NCI-H774 (cell line): ENCODE data around the gene FOXQ1.
"Not testable (repeated sequence)": the region's sequence is repeated elsewhere in the genome, so short reads cannot be mapped to it uniquely, and the experiment has no call there.

Experiments
- DNase-seq: peaks from one replicate; lab custom pipeline; 2025; lab: John Stamatoyannopoulos, UW

The FOXQ1 gene

DNA sequence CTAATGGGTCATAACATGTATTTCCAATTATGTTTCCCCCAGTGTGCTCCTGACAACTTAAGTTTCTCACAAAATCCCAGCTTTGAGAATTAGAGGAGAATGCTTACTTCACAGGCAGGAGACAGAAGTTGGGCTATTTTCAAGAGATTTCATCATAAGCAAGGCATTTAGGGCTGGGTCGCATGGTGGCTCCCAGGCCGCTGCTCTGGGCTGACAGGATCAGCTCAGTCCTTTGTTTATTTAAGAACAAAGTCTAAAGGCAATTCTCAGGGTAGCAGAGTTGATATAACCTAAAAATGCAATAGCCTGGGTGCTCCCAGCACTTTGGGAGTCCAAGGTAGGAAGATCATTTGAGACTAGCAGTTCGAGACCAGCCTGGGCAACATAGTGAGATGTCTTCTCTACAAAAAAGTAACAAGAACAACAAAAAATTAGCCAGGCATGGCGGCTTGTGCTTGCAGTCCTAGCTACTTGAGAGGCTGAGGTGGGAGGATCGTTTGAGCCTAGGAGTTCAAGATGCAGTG lies 10.9 kb downstream of the FOXQ1 start:
- DNase-seq: no peak

GRCh38 chr6:1324936-1325335 lies 13.0 kb downstream of the FOXQ1 start:
- no peak for DNase-seq

GRCh38 chr6:1325461-1326309 lies 13.8 kb downstream of the FOXQ1 start:
- DNase-seq: no peak

DNA sequence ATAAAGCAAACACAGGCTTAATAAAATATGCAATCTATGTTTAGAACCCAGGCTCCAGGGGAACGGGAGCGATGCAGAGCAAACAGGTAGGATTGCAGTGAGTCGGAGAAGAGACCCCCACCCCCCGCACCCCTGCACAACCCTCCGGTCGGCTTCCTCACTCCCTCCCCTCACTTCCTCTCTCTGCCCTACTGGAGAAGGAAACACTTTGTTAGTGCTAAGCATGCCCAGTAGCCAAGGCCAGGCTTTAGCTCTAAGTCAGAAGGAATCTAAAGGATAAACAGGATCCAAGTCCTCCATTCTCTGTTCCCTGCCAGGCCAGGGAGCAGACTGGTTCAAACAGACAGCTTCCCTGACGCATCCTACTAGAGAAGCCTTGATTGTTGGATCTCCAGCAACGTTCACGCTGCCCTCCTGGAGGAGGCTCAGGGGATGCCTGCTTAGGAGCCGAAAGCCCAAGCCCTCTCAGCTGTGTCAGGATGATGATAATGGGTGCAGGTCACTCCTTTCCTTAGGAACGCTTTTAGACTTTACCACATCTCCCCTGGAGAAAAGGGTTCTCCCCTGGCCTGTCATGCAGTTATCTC lies 14.7 kb downstream of the FOXQ1 start:
- no peak for DNase-seq

DNA sequence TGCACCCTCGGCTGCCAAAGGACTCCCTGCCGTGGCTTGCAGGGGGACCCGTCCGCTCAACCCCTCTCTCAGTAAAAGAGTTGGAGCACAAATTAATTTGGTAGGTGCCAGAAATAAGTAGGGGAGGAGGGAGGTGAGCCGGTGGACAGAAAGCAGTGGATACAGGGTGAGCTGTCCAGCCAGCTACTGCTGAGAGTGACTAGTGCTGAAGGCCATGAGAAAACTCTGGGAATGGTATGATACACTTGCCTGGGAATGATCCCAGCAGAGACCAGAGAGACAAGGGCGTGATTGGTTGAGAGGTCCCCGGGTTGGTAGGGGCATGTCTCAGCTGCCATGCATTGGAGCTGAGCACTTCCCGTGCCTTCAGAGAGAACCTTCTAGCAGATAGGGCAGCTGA lies 15.7 kb downstream of the FOXQ1 start:
- no peak for DNase-seq

DNA sequence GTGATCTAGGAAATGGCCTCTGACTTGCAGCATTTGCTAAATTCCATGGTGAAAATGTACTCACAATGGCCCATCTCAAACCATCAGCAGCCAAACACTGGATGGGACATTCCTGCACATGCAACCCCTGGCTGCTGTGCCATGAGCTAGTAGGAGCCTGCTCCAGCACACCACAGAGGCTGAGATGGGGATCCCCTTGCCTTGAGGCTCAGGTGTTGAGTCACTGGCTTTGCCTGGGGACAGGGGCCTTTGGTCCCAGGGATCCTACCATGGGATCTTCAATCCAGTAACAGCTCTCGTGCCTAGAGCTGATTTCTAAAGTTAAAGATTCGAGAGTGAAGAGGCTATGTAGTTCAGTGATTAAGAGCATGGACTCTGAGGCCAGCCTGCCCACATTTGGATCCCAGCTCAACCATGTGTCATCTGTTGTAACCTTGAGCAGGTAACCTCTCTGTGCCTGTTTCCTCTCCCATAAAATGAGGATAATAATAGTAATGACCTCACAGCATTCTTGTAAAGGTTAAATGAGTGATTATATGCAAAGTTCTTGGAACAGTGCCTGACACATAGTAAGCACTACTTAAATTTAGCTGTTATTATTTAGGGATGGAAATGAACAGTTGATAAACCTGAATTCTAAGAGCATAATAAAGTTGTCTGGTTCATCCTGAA lies 16.4 kb downstream of the FOXQ1 start:
- DNase-seq: no peak

DNA sequence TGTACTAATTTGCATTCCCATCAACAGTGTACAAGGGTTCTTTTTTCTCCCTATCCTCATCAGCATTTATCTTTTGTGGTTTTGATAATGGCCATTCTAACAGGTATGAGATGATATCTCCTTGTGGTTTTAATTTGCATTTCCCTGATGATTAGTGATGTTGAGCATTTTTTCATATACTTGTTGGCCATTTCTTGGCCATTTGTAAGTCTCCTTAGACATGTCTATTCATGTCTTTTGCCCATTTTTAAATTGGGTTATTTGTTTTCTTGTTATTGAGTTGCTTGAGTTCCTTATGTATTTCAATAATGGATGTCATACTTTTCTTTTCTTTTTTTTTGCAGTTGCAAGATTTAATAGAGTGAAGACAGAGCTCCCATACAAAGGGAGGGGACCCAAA lies 17.8 kb downstream of the FOXQ1 start:
- no peak for DNase-seq

GRCh38 chr6:1334684-1335083 lies 22.8 kb downstream of the FOXQ1 start:
- no peak for DNase-seq

GRCh38 chr6:1335367-1336037 lies 23.6 kb downstream of the FOXQ1 start:
- DNase-seq: no peak

DNA sequence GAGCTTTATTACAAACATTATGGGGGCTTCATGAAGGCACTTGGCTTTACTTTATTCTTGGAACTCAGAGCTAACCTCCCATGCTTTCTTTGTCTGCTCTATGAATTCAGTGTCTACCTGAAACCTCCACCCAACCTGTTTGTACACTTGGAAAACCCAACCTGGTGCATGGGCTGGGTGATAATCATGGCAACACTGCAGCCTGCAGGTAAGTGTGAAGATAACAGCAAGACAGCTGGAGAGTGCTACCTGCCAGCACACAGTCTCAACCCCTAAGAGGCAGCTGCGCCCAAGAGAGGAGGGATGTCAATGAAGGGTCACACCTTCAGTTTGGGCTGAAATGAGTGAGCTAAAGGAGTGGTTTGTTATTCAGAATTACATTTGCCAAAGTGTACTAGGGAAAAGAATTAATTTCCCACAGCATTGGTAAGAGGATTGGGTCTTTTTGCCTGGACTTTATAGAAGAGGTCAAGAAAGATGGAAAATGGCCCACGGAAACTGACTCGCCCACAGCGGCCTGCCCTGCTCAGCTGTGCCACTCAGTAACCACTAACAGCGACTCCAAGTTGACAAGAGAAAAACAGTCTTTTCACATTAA lies 24.4 kb downstream of the FOXQ1 start:
- DNase-seq: no peak

DNA sequence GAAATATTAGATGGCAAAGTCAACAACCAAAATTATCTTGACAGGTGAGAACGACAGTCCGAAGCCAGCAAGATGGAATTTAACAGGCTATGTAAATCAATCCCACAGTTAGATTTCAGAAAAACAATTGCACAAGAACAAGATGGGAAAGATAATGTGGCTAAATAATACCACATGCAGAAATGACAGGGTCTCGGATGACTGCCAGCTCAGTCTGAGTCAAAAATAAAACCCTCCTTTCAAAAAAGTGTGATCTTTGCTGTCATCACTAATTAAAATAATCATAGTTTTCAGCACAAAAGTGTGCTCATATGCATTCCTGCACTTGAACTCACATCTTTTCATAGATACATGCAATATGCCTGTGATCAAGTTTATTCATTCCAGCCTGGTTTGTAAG lies 25.9 kb downstream of the FOXQ1 start:
- DNase-seq: no peak

DNA sequence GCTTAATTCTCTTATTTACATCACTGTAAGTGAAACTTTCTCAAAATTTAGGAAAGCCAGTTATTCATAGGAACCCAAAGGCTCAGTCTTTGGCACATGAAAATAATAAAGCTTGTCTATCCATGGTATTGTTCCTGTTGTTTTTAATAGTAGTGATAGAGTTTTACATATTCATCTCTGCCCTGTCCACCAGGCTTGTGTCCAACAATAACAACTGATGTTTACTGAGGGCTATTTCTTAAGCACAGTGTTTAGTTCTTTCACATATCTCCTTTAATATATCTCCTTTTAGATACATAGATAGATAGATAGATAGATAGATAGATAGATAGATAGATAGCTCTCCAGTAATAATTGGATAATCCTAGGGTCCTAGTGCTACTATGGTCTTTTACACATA lies 34.2 kb downstream of the FOXQ1 start:
- no peak for DNase-seq

DNA sequence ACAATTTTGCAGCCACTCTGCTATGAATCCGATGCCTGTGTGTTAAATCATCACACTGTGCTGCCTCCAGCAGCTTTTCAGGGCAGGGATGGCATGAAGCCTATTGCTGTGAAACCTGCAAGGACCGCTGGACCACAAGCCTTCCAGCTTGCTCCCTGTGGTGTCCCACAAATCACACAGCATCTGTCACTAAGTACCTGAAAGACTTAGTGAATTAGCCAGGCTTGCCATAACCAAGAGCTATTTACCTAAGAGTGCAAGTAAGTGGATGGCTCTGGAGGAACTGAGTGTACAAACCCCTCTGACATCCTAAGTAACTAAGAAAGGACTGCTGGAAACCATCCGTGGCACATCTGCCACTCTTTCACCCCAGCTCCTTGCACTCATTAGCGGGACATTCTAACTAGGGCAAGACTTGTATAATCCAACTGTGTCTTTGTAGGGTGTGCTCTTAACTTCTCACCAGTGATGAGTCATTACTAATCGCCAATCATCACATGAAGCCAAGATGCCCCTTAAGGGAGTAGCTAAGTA lies 34.7 kb downstream of the FOXQ1 start:
- DNase-seq: no peak

DNA sequence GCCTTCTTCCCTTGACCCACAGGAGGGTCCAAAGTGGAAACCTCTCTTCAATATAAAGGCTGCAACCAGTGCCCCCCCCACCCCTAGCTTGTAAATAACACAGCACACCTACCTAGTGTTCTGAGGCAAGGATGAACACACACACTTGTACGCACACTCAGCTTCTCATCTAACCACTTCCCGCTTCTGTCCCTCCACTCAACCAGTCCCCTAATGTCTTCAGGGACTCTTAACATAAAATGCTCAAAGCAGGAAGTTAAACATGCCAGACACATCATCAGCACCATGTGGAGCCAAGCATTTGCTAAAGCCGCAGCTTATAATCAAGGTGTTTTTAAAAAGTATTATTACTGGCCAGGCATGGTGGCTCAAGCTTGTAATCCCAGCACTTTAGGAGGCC lies 35.3 kb downstream of the FOXQ1 start:
- no peak for DNase-seq

DNA sequence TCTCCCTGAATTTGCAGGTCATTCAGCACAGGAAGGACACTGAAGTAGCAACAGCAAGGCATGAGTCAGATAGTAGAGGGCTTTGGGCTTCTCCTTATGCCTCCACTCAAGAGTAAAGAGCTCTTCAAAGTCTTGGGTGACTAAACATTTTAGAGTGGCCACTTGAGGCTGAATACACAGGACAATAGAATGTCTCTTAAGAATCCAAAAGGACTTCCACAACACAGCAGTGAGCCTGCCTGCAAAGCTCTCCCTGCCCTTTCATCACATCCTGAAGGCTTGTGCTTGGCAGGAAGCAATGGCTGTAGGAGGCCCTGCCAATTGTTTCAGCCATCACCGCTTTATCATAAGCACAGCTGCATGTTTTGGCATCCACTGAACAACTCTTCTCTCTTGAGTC lies 36.8 kb downstream of the FOXQ1 start:
- DNase-seq: no peak

GRCh38 chr6:1349655-1350054 lies 37.8 kb downstream of the FOXQ1 start:
- no peak for DNase-seq

DNA sequence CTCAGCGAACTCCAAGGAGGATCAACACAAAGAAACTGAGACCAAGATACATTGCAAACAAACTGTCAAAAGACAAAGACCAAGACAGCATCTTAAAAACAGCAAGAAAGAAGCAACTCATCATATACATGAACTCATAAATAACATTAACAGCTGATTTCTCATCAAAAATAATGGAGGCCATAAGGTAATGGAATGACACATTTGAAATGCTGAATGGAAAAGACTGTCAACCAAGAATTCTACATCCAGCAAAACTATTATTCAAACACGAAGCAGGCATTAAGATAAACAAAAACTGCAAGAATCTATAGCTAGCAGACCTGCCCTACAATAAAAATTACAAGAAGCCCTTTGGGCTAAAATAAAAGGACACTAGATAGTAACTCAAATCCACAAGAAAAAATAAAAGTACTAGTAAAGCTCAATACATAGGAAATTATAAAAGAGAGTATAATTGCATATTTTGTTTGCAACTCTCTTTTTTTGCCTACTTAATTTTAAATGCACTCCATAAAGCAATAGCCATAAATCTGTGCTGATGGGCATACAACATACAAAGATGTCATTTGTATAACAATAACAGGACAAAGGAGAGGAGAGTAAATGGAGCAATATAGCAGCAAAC lies 39.6 kb downstream of the FOXQ1 start:
- no peak for DNase-seq

- DNase-seq: not testable (repeated sequence)
These were observed 43.2 kb downstream of the FOXQ1 start for GRCh38 chr6:1355068-1355467.

GRCh38 chr6:1361717-1362116 lies 49.8 kb downstream of the FOXQ1 start:
- DNase-seq: not testable (repeated sequence)

DNA sequence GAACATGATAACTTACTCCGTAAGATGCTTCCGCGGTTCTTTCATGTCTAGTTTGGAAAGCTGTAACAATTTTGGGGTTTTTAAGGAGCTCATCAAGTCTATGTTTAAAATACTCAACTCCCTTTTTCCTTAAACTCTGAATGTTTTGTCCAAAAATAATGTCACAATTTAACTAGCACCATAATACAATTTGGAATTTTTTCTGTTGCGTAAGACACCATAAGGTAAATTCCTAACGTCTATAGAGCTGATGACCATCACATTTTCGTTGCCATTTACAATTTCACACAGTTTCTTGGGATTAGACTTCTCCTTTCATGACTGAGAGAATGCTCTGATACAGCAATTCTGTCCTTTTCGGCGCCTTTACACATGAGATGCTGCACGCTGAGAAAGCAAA lies 50.7 kb downstream of the FOXQ1 start:
- no peak for DNase-seq

DNA sequence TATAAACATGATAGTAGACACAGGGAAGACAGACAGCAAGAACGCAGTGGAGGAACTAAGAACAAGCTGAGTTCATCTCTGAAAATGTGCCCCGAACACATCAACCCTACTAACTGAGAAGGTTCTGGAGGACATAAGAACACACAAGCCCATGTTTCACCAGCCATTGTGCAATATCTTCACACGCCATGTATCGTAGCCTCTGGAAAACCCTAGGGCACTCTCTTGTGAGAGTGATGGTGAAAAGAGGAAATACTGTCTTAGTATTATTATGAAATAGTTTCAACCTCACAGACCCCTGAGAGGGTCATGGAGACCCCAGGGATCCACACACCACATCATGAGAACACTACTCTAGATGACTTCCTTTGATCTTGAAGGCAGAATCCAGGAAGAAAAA lies 51.4 kb downstream of the FOXQ1 start:
- DNase-seq: no peak
